Activated T-helper 1 cell treated with anti-CD3 and anti-CD28 coated beads, Interleukin-2, amount 50 U/mL, for 16 hours (primary cell): ENCODE data around the gene CACNG4.

Source experiments
- DNase-seq, 2 donors: peaks; one replicate each; pipeline ENCODE4 v3.0.0-alpha.2; 2020; ENCODE audit warnings: low read depth in 1 of 2, low spot score in 1 of 2

CACNG4 gene

GRCh38 chr17:66984730-66985129 is 20.2 kb downstream of the CACNG4 start:
- DNase-seq, result no peak

GRCh38 chr17:66985338-66986237 is 21.1 kb downstream of the CACNG4 start:
- no peak for DNase-seq

GRCh38 chr17:66986659-66987058 is 22.2 kb downstream of the CACNG4 start:
- no peak for DNase-seq

GRCh38 chr17:66987059-66987616 is 22.6 kb downstream of the CACNG4 start:
- no peak for DNase-seq

GRCh38 chr17:66988069-66988798 is 23.7 kb downstream of the CACNG4 start:
- DNase-seq, result no peak

GRCh38 chr17:66989076-66989475 is 24.6 kb downstream of the CACNG4 start:
- no peak for DNase-seq

GRCh38 chr17:66989579-66989978 is 25.1 kb downstream of the CACNG4 start:
- no peak for DNase-seq

GRCh38 chr17:66990047-66990446 is 25.5 kb downstream of the CACNG4 start:
- DNase-seq, result no peak

GRCh38 chr17:66992911-66993442 is 28.5 kb downstream of the CACNG4 start:
- DNase-seq, result no peak

- no peak for DNase-seq
These were observed 29.9 kb downstream of the CACNG4 start for GRCh38 chr17:66994361-66994760.

- no peak for DNase-seq
These were observed 30.5 kb downstream of the CACNG4 start for GRCh38 chr17:66994930-66995535.

- DNase-seq, result no peak
These were observed 31.4 kb downstream of the CACNG4 start for GRCh38 chr17:66995944-66996343.

GRCh38 chr17:66996926-66997325 is 32.4 kb downstream of the CACNG4 start:
- DNase-seq, result no peak

- DNase-seq, result no peak
These were observed 38.7 kb downstream of the CACNG4 start for GRCh38 chr17:67003231-67003630.

- DNase-seq, result no peak
These were observed 39.7 kb downstream of the CACNG4 start for GRCh38 chr17:67004181-67004580.

GRCh38 chr17:67007266-67007665 is 42.8 kb downstream of the CACNG4 start:
- no peak for DNase-seq

GRCh38 chr17:67008101-67008500 is 43.6 kb downstream of the CACNG4 start:
- DNase-seq, result no peak

- no peak for DNase-seq
These were observed 47.1 kb downstream of the CACNG4 start for GRCh38 chr17:67011527-67012175.

- no peak for DNase-seq
These were observed 49.4 kb downstream of the CACNG4 start for GRCh38 chr17:67013891-67014290.

- DNase-seq, result no peak
These were observed 50.5 kb downstream of the CACNG4 start for GRCh38 chr17:67015001-67015400.
